DND-41 (cell line): Measurements from ENCODE around the gene PLA2G4B.

ENCODE experiments used
- ATAC-seq: fragments of 200-7000 bp; cut with Tn5 transposase; 3 replicates; pipeline ENCODE4 v1.9.1; 2021; ENCODE audit warnings: low read depth; ENCODE audit not compliant: insufficient read depth
- DNase-seq: peaks from one replicate; pipeline ENCODE4 v3.0.0-alpha.2; 2020
- H2AFZ ChIP-seq: 2 replicates; pipeline ENCODE4 v1.6.0; 2012; ENCODE audit warnings: low read depth, low read length
- H3K27ac ChIP-seq: 2 replicates; pipeline ENCODE4 v1.5.1; 2012; ENCODE audit warnings: low read length, inconsistent platforms
- H3K27me3 ChIP-seq: fragments of 200-600 bp; sonication (generic); 2 replicates; pipeline ENCODE4 v1.6.0; 2012; ENCODE audit warnings: low read length, mild to moderate bottlenecking, inconsistent platforms; ENCODE audit not compliant: insufficient read depth, poor library complexity
- H3K36me3 ChIP-seq: 2 replicates; pipeline ENCODE4 v1.5.1; 2012; ENCODE audit warnings: low read length, inconsistent platforms; ENCODE audit not compliant: insufficient read depth
- H3K4me1 ChIP-seq: 2 replicates; pipeline ENCODE4 v1.5.1; 2012; ENCODE audit warnings: mild to moderate bottlenecking, low read length; ENCODE audit not compliant: insufficient read depth
- H3K4me2 ChIP-seq: 2 replicates; pipeline ENCODE4 v1.6.0; 2012; ENCODE audit warnings: mild to moderate bottlenecking, moderate library complexity, low read length, inconsistent platforms; ENCODE audit not compliant: insufficient read depth
- H3K4me3 ChIP-seq, 2 experiments: fragments of 200-600 bp in 1 of 2; shearing (Covaris generic) in 1 of 2; 2 replicates each; pipeline ENCODE4 v1.5.1; 2012 to 2016; ENCODE audit warnings: inconsistent platforms in 2 of 2, low read length in 2 of 2, mild to moderate bottlenecking in 2 of 2, low read depth in 1 of 2, moderate library complexity in 1 of 2
- H3K79me2 ChIP-seq: 2 replicates; pipeline ENCODE4 v1.6.0; 2012; ENCODE audit warnings: low read length, inconsistent platforms; ENCODE audit not compliant: insufficient read depth
- H3K9ac ChIP-seq: 2 replicates; pipeline ENCODE4 v1.6.0; 2012; ENCODE audit warnings: low read depth, mild to moderate bottlenecking, inconsistent platforms, low read length, moderate library complexity
- H3K9me3 ChIP-seq: 2 replicates; pipeline ENCODE4 v1.5.1; 2012; ENCODE audit warnings: low read length, moderate library complexity, mild to moderate bottlenecking, inconsistent platforms; ENCODE audit not compliant: insufficient read depth, severe bottlenecking
- H4K20me1 ChIP-seq: 2 replicates; pipeline ENCODE4 v1.6.0; 2012; ENCODE audit warnings: low read length; ENCODE audit not compliant: insufficient read depth
- EZH2 ChIP-seq: IDR thresholded peaks from 3 replicates; pipeline ENCODE4 v1.6.1; 2012; ENCODE audit warnings: borderline replicate concordance, low read depth, mild to moderate bottlenecking, moderate library complexity, low read length, inconsistent platforms; ENCODE audit not compliant: severe bottlenecking
- TF ChIP-seq, protein P1 (sequence below): IDR thresholded peaks from 2 replicates; pipeline ENCODE4 v1.5.1; 2012; ENCODE audit warnings: borderline replicate concordance, low read length, moderate library complexity, mild to moderate bottlenecking; ENCODE audit not compliant: poor library complexity, severe bottlenecking; ENCODE audit errors: extremely low read depth

Gene PLA2G4B

GRCh38 chr15:41836713-41837454 is 1.8 kb upstream of the PLA2G4B start:
- Histone ChIP-seq H2AFZ (no peak overlapping the region), H3K79me2 (no peaks in the 10 kb centered on the region), H3K27me3 (no peaks in the 10 kb centered on the region), H3K4me1 (peaks cover 13% of the 10 kb centered on the region), H3K27ac (no peak overlapping the region), H3K9ac (no peak overlapping the region), H3K9me3 (no peaks in the 10 kb centered on the region), H3K4me3 (no peak overlapping the region), H3K4me2 (no peak overlapping the region), H4K20me1 (peaks cover 4% of the 10 kb centered on the region; the same call in 1 of the 2 replicates), H3K36me3 (peaks cover 6% of the 10 kb centered on the region)
- TF ChIP-seq, protein P1, sequence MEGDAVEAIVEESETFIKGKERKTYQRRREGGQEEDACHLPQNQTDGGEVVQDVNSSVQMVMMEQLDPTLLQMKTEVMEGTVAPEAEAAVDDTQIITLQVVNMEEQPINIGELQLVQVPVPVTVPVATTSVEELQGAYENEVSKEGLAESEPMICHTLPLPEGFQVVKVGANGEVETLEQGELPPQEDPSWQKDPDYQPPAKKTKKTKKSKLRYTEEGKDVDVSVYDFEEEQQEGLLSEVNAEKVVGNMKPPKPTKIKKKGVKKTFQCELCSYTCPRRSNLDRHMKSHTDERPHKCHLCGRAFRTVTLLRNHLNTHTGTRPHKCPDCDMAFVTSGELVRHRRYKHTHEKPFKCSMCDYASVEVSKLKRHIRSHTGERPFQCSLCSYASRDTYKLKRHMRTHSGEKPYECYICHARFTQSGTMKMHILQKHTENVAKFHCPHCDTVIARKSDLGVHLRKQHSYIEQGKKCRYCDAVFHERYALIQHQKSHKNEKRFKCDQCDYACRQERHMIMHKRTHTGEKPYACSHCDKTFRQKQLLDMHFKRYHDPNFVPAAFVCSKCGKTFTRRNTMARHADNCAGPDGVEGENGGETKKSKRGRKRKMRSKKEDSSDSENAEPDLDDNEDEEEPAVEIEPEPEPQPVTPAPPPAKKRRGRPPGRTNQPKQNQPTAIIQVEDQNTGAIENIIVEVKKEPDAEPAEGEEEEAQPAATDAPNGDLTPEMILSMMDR: no peak
- no peak for TF ChIP-seq EZH2
- no peak for DNase-seq
- ATAC-seq: no peak

DNA sequence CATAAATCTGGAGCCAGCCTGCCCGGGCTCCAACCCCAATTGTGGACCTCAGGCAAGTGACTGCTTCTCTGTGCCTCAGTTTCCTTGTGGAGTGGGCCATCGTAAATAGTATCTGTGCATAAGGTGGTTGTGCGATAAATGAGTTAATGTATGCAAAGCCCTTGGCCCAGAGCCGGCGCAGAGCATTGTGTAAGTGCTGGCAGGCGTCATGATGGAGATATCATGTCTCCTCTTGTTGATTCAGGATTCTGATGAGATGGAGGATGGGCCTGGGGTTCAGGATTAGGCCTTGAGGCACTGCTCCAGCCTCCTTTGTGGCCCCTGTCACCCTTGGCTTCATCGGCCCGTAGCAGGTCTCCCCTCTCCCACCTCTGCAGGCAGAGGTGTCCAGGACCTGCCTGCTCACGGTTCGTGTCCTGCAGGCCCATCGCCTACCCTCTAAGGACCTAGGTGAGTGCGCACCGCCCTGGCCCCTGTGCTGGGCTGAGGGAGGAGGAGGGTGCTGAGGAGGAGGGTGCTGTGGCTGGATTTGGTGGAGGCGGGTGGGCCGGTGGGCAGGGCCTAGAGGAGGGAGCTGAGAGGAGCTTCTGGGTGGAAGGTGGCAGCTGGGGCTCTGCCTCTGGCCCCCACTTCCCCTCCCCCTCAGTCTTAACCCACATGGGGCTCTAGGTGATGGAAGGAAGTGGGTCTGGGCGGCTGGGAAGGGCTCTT is 1.3 kb downstream of the PLA2G4B start:
- Histone ChIP-seq H3K9ac (no peak overlapping the region), H3K4me2 (no peak overlapping the region), H3K9me3 (no peaks in the 10 kb centered on the region), H3K4me3 (no peak overlapping the region), H3K36me3 (peaks cover 4% of the 10 kb centered on the region), H3K79me2 (no peaks in the 10 kb centered on the region), H3K4me1 (no peaks in the 10 kb centered on the region), H4K20me1 (no peaks in the 10 kb centered on the region), H2AFZ (no peak overlapping the region), H3K27ac (no peak overlapping the region; the same call in 1 of the 2 replicates), H3K27me3 (no peaks in the 10 kb centered on the region)
- TF ChIP-seq EZH2: no peak
- TF ChIP-seq, protein P1: no peak
- DNase-seq: no peak
- no peak for ATAC-seq

GRCh38 chr15:41840673-41841072 is 2.0 kb downstream of the PLA2G4B start:
- Histone ChIP-seq H2AFZ (no peak overlapping the region), H3K79me2 (no peaks in the 10 kb centered on the region), H3K27ac (no peak overlapping the region), H3K4me1 (no peaks in the 10 kb centered on the region), H3K4me3 (no peak overlapping the region), H3K4me2 (no peak overlapping the region), H3K9me3 (no peaks in the 10 kb centered on the region), H3K27me3 (no peaks in the 10 kb centered on the region), H4K20me1 (no peaks in the 10 kb centered on the region), H3K36me3 (peaks cover 4% of the 10 kb centered on the region), H3K9ac (no peak overlapping the region)
- TF ChIP-seq, protein P1: no peak
- TF ChIP-seq EZH2: no peak
- DNase-seq: no peak
- ATAC-seq: no peak
